H1 (cell line): ENCODE data around the gene COPZ1. TPM values are rescaled to one million over a fixed set of nuclear protein-coding genes. Genes with fewer than 3 reads are reported as not detected.

Experiments
- CTCF ChIA-PET: fragments of 300-600 bp; sonication (Branson Sonifier 250); formaldehyde crosslinking; loops from one replicate; lab custom pipeline; 2021; ENCODE audit not compliant: partially characterized antibody; lab: Charles Lee
- POLR2A ChIA-PET: fragments of 300-600 bp; sonication (Branson Sonifier 250); formaldehyde crosslinking; loops from one replicate; lab custom pipeline; 2021; ENCODE audit warnings: inconsistent platforms; ENCODE audit not compliant: partially characterized antibody; lab: Charles Lee
- DNase-seq, 2 experiments: peaks; one replicate each; pipeline versions ENCODE4 v3.0.0 to v3.0.0-alpha.2; 2010 to 2022; ENCODE audit warnings: low spot score in 2 of 2, low read depth in 1 of 2, mixed read lengths in 1 of 2
- FAIRE-seq: peaks from 2 replicates; lab custom pipeline; 2011; peaks lifted over from hg19 to GRCh38; lab: Jason Lieb, UNC
- H2AFZ ChIP-seq: 2 replicates; pipeline ENCODE4 v1.8.1; 2012; ENCODE audit warnings: low read length, inconsistent platforms
- H2AK5ac ChIP-seq: 2 replicates; pipeline ENCODE4 v1.6.1; 2013; ENCODE audit warnings: low read depth, low read length
- H2BK120ac ChIP-seq: replicated peaks from 2 replicates; pipeline ENCODE3; 2013; ENCODE audit warnings: low read depth, low read length, inconsistent platforms
- H2BK12ac ChIP-seq: 2 replicates; pipeline ENCODE4 v1.6.1; 2013; ENCODE audit warnings: low read depth, low read length
- H2BK15ac ChIP-seq: 2 replicates; pipeline ENCODE4 v1.6.1; 2013; ENCODE audit warnings: low read length
- H2BK20ac ChIP-seq: 2 replicates; pipeline ENCODE4 v1.6.1; 2013; ENCODE audit warnings: low read length
- H2BK5ac ChIP-seq: 2 replicates; pipeline ENCODE4 v1.6.1; 2013; ENCODE audit warnings: low read depth, low read length
- H3K14ac ChIP-seq: 2 replicates; pipeline ENCODE4 v1.6.1; 2013; ENCODE audit warnings: inconsistent platforms; ENCODE audit not compliant: insufficient read length
- H3K18ac ChIP-seq: 2 replicates; pipeline ENCODE4 v1.6.1; 2013; ENCODE audit warnings: low read length; ENCODE audit errors: extremely low read depth
- H3K23ac ChIP-seq: 2 replicates; pipeline ENCODE4 v1.6.1; 2013; ENCODE audit warnings: inconsistent platforms; ENCODE audit not compliant: insufficient read length
- H3K23me2 ChIP-seq: 2 replicates; pipeline ENCODE4 v1.6.1; 2013; ENCODE audit warnings: low read depth, low read length
- H3K27ac ChIP-seq: 2 replicates; pipeline ENCODE4 v1.6.1; 2011; ENCODE audit warnings: low read depth, low read length, inconsistent platforms
- H3K27me3 ChIP-seq, 4 experiments: replicated peaks in 1 of 4; 1 replicate in 1 of 4; 2 replicates in 3 of 4; pipeline versions ENCODE4 v1.6.1 to v1.8.1; 2011 to 2013; ENCODE audit warnings: low read length in 3 of 4, mild to moderate bottlenecking in 3 of 4, inconsistent platforms in 2 of 4, mixed read lengths in 2 of 4, moderate library complexity in 1 of 4; ENCODE audit not compliant: control insufficient read depth in 3 of 4, insufficient read depth in 3 of 4; ENCODE audit errors: extremely low read depth in 1 of 4
- H3K36me3 ChIP-seq, 4 experiments: 2 replicates each; pipeline versions ENCODE4 v1.6.1 to v1.8.1; 2011 to 2013; ENCODE audit warnings: mild to moderate bottlenecking in 4 of 4, low read length in 3 of 4, moderate library complexity in 2 of 4, control low read depth in 1 of 4, inconsistent platforms in 1 of 4; ENCODE audit not compliant: insufficient read depth in 4 of 4, control insufficient read depth in 2 of 4
- H3K4ac ChIP-seq: replicated peaks from 2 replicates; pipeline ENCODE3; 2013; ENCODE audit warnings: low read length, low read depth, mixed read lengths, inconsistent platforms; ENCODE audit not compliant: insufficient read length
- H3K4me1 ChIP-seq, 4 experiments: replicated peaks in 1 of 4; 1 replicate in 1 of 4; 2 replicates in 3 of 4; pipeline versions ENCODE4 v1.6.1 to v1.8.1; 2011 to 2013; ENCODE audit warnings: low read length in 3 of 4, inconsistent platforms in 2 of 4, mixed read lengths in 1 of 4; ENCODE audit not compliant: insufficient read depth in 4 of 4, control insufficient read depth in 3 of 4
- H3K4me2 ChIP-seq, 2 experiments: 2 replicates each; pipeline versions ENCODE4 v1.6.1 to v1.8.1; 2011 to 2013; ENCODE audit warnings: low read depth in 2 of 2, low read length in 2 of 2, control low read depth in 1 of 2, inconsistent platforms in 1 of 2, mild to moderate bottlenecking in 1 of 2; ENCODE audit not compliant: insufficient read depth in 1 of 2
- H3K4me3 ChIP-seq, 4 experiments: fragments of 200-600, 300-600 bp in 1 of 4; sonication (generic), shearing (Covaris generic), sonication (Bioruptor Twin) in 1 of 4; 2 replicates each; pipeline versions ENCODE4 v1.5.1 to v1.8.1; 2011 to 2016; ENCODE audit warnings: low read length in 4 of 4, low read depth in 3 of 4, control low read depth in 2 of 4, inconsistent platforms in 2 of 4, mild to moderate bottlenecking in 2 of 4, mixed read lengths in 1 of 4, moderate library complexity in 1 of 4; ENCODE audit not compliant: insufficient read depth in 2 of 4; ENCODE audit errors: extremely low read depth in 1 of 4
- H3K56ac ChIP-seq: replicated peaks from 2 replicates; pipeline ENCODE3; 2013; ENCODE audit warnings: low read depth, mild to moderate bottlenecking, mixed read lengths, low read length, inconsistent platforms; ENCODE audit not compliant: insufficient read length
- H3K79me1 ChIP-seq: 2 replicates; pipeline ENCODE4 v1.6.1; 2013; ENCODE audit warnings: low read depth, low read length, control low read depth
- H3K79me2 ChIP-seq, 2 experiments: 2 replicates each; pipeline versions ENCODE4 v1.6.1 to v1.8.1; 2012 to 2013; ENCODE audit warnings: low read length in 2 of 2, mild to moderate bottlenecking in 2 of 2, inconsistent platforms in 1 of 2; ENCODE audit not compliant: insufficient read depth in 2 of 2, control insufficient read depth in 1 of 2
- H3K9ac ChIP-seq, 4 experiments: replicated peaks in 1 of 4; 1 replicate in 1 of 4; 2 replicates in 3 of 4; pipeline versions ENCODE4 v1.6.1 to v1.8.1; 2011 to 2013; ENCODE audit warnings: low read depth in 3 of 4, low read length in 3 of 4, control low read depth in 2 of 4, mild to moderate bottlenecking in 2 of 4, moderate library complexity in 2 of 4, inconsistent platforms in 1 of 4; ENCODE audit errors: extremely low read depth in 1 of 4
- H3K9me3 ChIP-seq, 2 experiments: 2 replicates each; pipeline versions ENCODE4 v1.6.1 to v1.8.1; 2012 to 2013; ENCODE audit warnings: mild to moderate bottlenecking in 2 of 2, moderate library complexity in 2 of 2, control low read depth in 1 of 2, inconsistent platforms in 1 of 2, low read depth in 1 of 2, low read length in 1 of 2, mixed read lengths in 1 of 2; ENCODE audit not compliant: insufficient read depth in 2 of 2
- H4K20me1 ChIP-seq, 2 experiments: replicated peaks in 1 of 2; 2 replicates each; pipeline versions ENCODE3 to v1.8.1; 2011 to 2013; ENCODE audit warnings: inconsistent platforms in 2 of 2, low read length in 2 of 2, mild to moderate bottlenecking in 1 of 2; ENCODE audit not compliant: insufficient read depth in 2 of 2, control insufficient read depth in 1 of 2
- H4K5ac ChIP-seq: 2 replicates; pipeline ENCODE4 v1.6.1; 2013; ENCODE audit warnings: low read length, low read depth, mixed read lengths, inconsistent platforms; ENCODE audit not compliant: insufficient read length
- H4K8ac ChIP-seq: 2 replicates; pipeline ENCODE4 v1.8.0; 2013; ENCODE audit warnings: mild to moderate bottlenecking, moderate library complexity, low read length, inconsistent platforms; ENCODE audit not compliant: insufficient read depth; ENCODE audit errors: extremely low read depth
- H4K91ac ChIP-seq: replicated peaks from 2 replicates; pipeline ENCODE3; 2013; ENCODE audit warnings: low read length, mixed read lengths, inconsistent platforms; ENCODE audit not compliant: insufficient read length
- SIN3A ChIP-seq, 2 experiments: IDR thresholded peaks in 1 of 2; conservative IDR thresholded peaks in 1 of 2; 2 replicates each; pipeline ENCODE4 v1.6.1; 2011 to 2012; ENCODE audit warnings: low read length in 2 of 2, improper control_type of control experiment in 1 of 2, low read depth in 1 of 2, mild to moderate bottlenecking in 1 of 2
- whole genome bisulfite sequencing, 2 experiments: shearing (Covaris generic) in 1 of 2; methylation state at CpG; one replicate each; pipeline versions ENCODE4 v1.1.6 to v1.1.7; 2013 to 2015; ENCODE audit warnings: low lambda C conversion rate in 2 of 2, mixed read lengths in 2 of 2, inconsistent platforms in 1 of 2, low coverage in 1 of 2, missing lambda C conversion rate in 1 of 2; ENCODE audit not compliant: insufficient replicate concordance in 2 of 2, insufficient coverage in 1 of 2, insufficient read length in 1 of 2; ENCODE audit errors: extremely low coverage in 1 of 2, missing lambda C conversion rate in 1 of 2; 5-methylcytosine and 5-hydroxymethylcytosine counted together
- polyA plus RNA-seq, 7 experiments: library from polyadenylated mRNA; depleted of rRNA in 3 of 7; stranded (reverse) in 5 of 7; unstranded in 2 of 7; fragments of >200 nt in 5 of 7; fragments of 200-250 nt in 2 of 7; gene quantifications; 1 replicate in 5 of 7; 2 replicates in 1 of 7; 4 replicates in 1 of 7; pipeline versions ENCODE4 v1.2.1 to v1.2.3, GENCODE V29; 2011 to 2013; ENCODE audit warnings: missing spikeins in 2 of 7, mixed read lengths in 2 of 7
- total RNA-seq: library from RNA; stranded (reverse); fragmentation: NEBNext Ultra II Directional; extraction: Animal tissue kit (Norgen Biotek cat#: 25700); gene quantifications from 2 replicates; pipeline ENCODE4 v1.2.1, GENCODE V29; 2021

The COPZ1 gene
- total and polyA plus RNA-seq, 2 of the 8 experiments (the other 6 are each of a cell fraction or from before 2014, with no cell fraction given): 103 to 133 TPM

- Histone ChIP-seq H4K5ac (no peak overlapping the region), H3K4me1 (peaks cover 0 to 11% (median 7%) of the 10 kb centered on the region in 4 experiments; a peak in 5 of 7 replicates), H3K9me3 (no peaks in the 10 kb centered on the region), H3K4me2 (no peak overlapping the region), H3K9ac (no peak overlapping the region), H3K18ac (no peak overlapping the region), H3K4ac (no peak overlapping the region), H2BK120ac (no peak overlapping the region), H2BK15ac (no peak overlapping the region), H2AFZ (no peak overlapping the region), H3K56ac (no peak overlapping the region), H3K79me2 (no peaks in the 10 kb centered on the region), H4K91ac (no peak overlapping the region), H4K20me1 (peaks cover 10 to 11% of the 10 kb centered on the region in 2 experiments), H4K8ac (no peak overlapping the region), H3K14ac (no peak overlapping the region), H3K23me2 (peaks cover 2% of the 10 kb centered on the region; the same call in 1 of the 2 replicates), H3K79me1 (0 out of 2 replicates have a peak, but pooled peaks cover 2% of the 10 kb centered on the region), H2AK5ac (no peak overlapping the region), H3K36me3 (peaks cover 2 to 12% (median 5%) of the 10 kb centered on the region in 4 experiments; a peak in 4 of 8 replicates), H2BK12ac (no peak overlapping the region), H2BK5ac (no peak overlapping the region), H3K4me3 (no peak overlapping the region), H3K27me3 (peaks cover 0 to 3% (median 1%) of the 10 kb centered on the region in 4 experiments; a peak in 2 of 7 replicates), H3K23ac (no peak overlapping the region), H3K27ac (no peak overlapping the region), H2BK20ac (no peak overlapping the region)
- no peak for TF ChIP-seq SIN3A (conservative IDR thresholded peaks at IDR 0.05 in 1 of 2, IDR thresholded peaks at IDR 0.05 in 1 of 2; ENCODE audit: low read depth in 1 of 2, low read length in 2 of 2)
- WGBS, 2 experiments: 89% methylated on average over 4 of the region's 4 CpGs; no CpG with 5 or more reads in 1 of the 2 experiments
- DNase-seq (no peak), FAIRE-seq (no peak)
- ChIA-PET POLR2A (interaction anchor here (1.0 to 1.2 kb wide), 2 partner anchors 9 to 90 kb away, joined by 3 to 4 read pairs; no protein-coding TSS in a partner anchor), CTCF (interaction anchor here (0.5 to 9.7 kb wide), 4 partner anchors 15 to 160 kb away, joined by 3 to 110 read pairs (median 4); no protein-coding TSS in a partner anchor)
These were observed 51.7 kb downstream of the COPZ1 start for GRCh38 chr12:54376596-54376995.
